ENCODE data around the gene CAMTA2.

The CAMTA2 gene

GRCh38 chr17:4947411-4948165 lies 39.9 kb downstream of the CAMTA2 start:
- DNase-seq (ENCODE audit: low spot score), result peak; percentile 81

- no peak for DNase-seq (ENCODE audit: low spot score)
Observed at GRCh38 chr17:4947010-4947410, 40.5 kb downstream of the CAMTA2 start.

GRCh38 chr17:4946312-4946976 lies 41.0 kb downstream of the CAMTA2 start:
- DNase-seq (ENCODE audit: low spot score), result peak; percentile 47

- no peak for DNase-seq (ENCODE audit: low spot score)
Observed at GRCh38 chr17:4945944-4946280, 41.6 kb downstream of the CAMTA2 start.

GRCh38 chr17:4945176-4945943 lies 42.1 kb downstream of the CAMTA2 start:
- DNase-seq (ENCODE audit: low spot score), result no peak

GRCh38 chr17:4944554-4945175 lies 42.8 kb downstream of the CAMTA2 start:
- DNase-seq (ENCODE audit: low spot score), result peak; percentile 45

- no peak for DNase-seq (ENCODE audit: low spot score)
Observed at GRCh38 chr17:4944163-4944553, 43.3 kb downstream of the CAMTA2 start.

- DNase-seq (ENCODE audit: low spot score), result no peak
Observed at GRCh38 chr17:4942760-4943508, 44.5 kb downstream of the CAMTA2 start.

- DNase-seq (ENCODE audit: low spot score), result no peak
Observed at GRCh38 chr17:4941319-4941610, 46.2 kb downstream of the CAMTA2 start.

GRCh38 chr17:4940555-4941318 lies 46.7 kb downstream of the CAMTA2 start:
- no peak for DNase-seq (ENCODE audit: low spot score)

- peak; percentile 98 for DNase-seq (ENCODE audit: low spot score)
Observed at GRCh38 chr17:4939796-4940554, 47.5 kb downstream of the CAMTA2 start, which contains the start of the genes RNF167 and SLC25A11. Gene RNF167, plus strand, starts transcription at chr17:4940268. Its CDS starts 642 bp downstream, at chr17:4940910. Gene SLC25A11, minus strand, starts transcription at chr17:4940046. Its CDS starts 136 bp downstream, at chr17:4939910.

- no peak for DNase-seq (ENCODE audit: low spot score)
Observed at GRCh38 chr17:4939546-4939795, 48.0 kb downstream of the CAMTA2 start.

- DNase-seq (ENCODE audit: low spot score), result peak; percentile 49
Observed at GRCh38 chr17:4938688-4939545, 48.6 kb downstream of the CAMTA2 start.

- DNase-seq (ENCODE audit: low spot score), result peak; percentile 48
Observed at GRCh38 chr17:4938069-4938491, 49.4 kb downstream of the CAMTA2 start.

- DNase-seq (ENCODE audit: low spot score), result no peak
Observed at GRCh38 chr17:4937553-4937952, 49.9 kb downstream of the CAMTA2 start.

GRCh38 chr17:4936436-4936835 lies 51.0 kb downstream of the CAMTA2 start:
- no peak for DNase-seq (ENCODE audit: low spot score)

- DNase-seq (ENCODE audit: low spot score), result no peak
Observed at GRCh38 chr17:4935650-4936049, 51.8 kb downstream of the CAMTA2 start.

- DNase-seq (ENCODE audit: low spot score), result peak; percentile 56
Observed at GRCh38 chr17:4934173-4934979, 53.1 kb downstream of the CAMTA2 start.

- DNase-seq (ENCODE audit: low spot score), result no peak
Observed at GRCh38 chr17:4933646-4934045, 53.8 kb downstream of the CAMTA2 start.

All from ecto neural progenitor cell (in vitro differentiated cells).